Astrocyte of the cerebellum (primary cell): ENCODE data around the gene WDR88.

Experiments used
- DNase-seq: peaks from one replicate; pipeline ENCODE4 v3.0.0-alpha.2; 2011; ENCODE audit warnings: low read depth
- H3K4me3 ChIP-seq: 2 replicates; pipeline ENCODE4 v1.5.1; 2011; ENCODE audit warnings: mild to moderate bottlenecking, low read depth, low read length, moderate library complexity
- in situ Hi-C: cut with HindIII; loops from 2 replicates; pipeline ENCODE4 v1.10.0; 2017; ENCODE audit warnings: low sequenced_read_pairs
- TF ChIP-seq, protein P1 (sequence below): IDR thresholded peaks from 2 replicates; pipeline ENCODE4 v1.5.1; 2012; ENCODE audit warnings: low read length, low read depth, moderate library complexity, mild to moderate bottlenecking; ENCODE audit errors: missing control alignments

WDR88 gene

DNA sequence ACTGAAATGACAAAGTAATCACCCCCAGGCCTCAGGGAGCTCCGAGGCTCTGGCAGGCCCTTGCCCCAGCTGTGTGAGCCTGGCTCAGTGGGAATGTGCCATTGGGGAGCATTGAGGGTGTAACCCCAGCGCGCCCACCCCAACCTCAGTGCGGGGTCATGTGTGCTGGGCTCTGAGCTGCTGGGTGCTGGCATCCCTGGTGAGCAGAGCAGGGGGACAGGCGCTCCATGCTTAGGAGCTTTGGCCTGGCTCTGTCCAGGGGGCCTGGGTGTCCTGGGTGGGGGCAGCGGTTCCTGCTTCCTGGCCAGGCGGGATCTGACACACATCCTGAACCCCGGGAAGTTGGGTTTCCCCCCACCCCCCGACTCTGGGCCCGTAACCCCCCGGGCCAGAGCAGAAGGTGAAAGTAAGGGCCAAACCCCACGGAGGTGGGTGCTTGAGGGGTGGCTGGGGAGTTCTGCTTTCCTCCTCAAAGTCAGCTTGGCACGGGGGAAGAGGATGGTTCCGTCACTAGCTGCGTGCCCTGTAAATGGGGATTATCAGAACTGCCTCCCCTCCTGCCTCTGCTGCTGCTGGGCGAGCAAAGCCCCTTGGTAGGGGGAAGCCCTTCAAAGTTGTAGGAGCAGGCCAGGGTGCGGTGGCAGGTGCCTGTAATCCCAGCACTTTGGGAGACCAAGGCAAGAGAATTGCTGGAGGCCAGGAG lies 63.9 kb downstream of the WDR88 start:
- H3K4me3 ChIP-seq, result peak overlapping the region; percentile 57
- DNase-seq, result no peak
- TF ChIP-seq, protein P1, sequence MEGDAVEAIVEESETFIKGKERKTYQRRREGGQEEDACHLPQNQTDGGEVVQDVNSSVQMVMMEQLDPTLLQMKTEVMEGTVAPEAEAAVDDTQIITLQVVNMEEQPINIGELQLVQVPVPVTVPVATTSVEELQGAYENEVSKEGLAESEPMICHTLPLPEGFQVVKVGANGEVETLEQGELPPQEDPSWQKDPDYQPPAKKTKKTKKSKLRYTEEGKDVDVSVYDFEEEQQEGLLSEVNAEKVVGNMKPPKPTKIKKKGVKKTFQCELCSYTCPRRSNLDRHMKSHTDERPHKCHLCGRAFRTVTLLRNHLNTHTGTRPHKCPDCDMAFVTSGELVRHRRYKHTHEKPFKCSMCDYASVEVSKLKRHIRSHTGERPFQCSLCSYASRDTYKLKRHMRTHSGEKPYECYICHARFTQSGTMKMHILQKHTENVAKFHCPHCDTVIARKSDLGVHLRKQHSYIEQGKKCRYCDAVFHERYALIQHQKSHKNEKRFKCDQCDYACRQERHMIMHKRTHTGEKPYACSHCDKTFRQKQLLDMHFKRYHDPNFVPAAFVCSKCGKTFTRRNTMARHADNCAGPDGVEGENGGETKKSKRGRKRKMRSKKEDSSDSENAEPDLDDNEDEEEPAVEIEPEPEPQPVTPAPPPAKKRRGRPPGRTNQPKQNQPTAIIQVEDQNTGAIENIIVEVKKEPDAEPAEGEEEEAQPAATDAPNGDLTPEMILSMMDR, result no peak
- in situ Hi-C loops, result no loop called here

DNA sequence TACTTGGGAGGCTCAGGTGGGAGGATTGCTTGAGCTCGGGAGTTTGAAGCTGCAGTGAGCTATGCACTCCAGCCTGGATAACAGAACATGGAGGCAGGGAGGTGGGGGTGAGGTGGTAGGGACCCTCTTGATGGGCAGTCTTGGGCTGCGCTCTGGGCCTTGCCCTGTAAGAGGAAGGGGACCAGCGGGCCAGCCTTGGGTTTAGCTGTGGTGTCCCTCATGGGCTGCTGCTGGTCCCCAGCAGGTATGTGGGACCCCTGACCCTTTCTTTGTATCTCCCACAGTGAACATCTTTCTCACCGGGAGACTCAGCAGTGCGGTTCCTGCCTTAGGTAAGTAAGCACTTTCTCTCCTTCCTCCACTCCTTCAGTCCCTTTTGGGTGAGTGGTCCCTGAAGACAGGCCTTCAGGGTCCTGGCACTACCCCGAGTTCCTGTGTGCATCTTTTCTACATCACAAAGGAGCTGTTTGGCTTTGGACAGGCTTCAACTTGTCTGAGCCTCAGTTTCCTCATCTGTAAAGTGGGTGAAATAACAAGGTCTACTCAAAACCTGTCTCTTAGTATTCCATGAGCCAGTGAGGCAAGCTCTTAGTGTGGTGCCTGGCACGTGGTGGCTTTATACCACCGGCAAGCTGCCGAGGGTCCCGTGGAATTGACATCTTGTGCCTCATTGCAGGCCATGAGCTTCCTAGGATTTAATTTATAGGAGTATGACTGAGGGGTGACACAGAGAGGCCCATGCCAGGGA lies 64.7 kb downstream of the WDR88 start:
- TF ChIP-seq, protein P1, result no peak
- in situ Hi-C loops, result no loop called here
- no peak overlapping the region for H3K4me3 ChIP-seq
- DNase-seq, result no peak

DNA sequence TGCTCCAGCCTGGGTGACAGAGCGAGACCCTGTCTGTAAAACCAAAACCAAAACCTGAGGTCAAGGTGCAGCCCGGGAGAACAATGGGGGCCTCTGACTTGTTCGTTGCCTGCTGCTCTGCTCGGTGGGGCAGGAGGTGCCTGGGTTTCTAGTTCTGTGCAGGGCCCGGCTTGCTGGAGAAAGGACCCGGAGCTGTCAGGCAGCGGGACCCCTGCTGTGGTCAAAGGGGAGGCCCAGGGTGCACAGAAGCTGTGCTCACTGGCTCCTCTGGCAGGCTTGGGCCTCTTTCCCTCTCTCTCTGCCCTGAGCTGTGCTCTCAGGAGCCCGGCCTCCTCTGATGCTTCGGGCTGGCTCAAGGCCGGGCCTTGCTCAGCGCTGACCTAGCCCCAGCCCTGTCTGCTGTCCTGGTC lies 65.7 kb downstream of the WDR88 start:
- in situ Hi-C loops, result no loop called here
- no peak overlapping the region for H3K4me3 ChIP-seq
- DNase-seq, result no peak
- TF ChIP-seq, protein P1, result no peak

DNA sequence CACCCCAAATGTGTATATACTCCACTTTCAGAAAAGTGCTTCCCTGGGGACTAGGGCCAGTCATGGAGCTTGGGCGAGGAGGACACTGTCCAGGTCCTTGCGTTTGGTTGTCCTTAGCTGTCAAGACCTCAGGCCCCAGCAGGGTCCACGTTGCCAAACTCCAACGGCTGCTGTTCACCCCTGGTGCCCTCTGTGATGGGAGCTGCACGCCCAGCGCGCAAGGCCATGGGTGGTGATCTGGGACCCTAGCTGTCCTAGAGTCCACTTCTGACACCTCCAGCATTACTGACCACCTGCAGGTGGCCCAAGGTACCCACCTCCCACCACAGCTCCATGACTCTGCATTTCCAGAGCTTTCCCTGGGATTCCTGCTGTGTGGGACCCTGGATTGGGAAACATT lies 66.3 kb downstream of the WDR88 start:
- TF ChIP-seq, protein P1, result no peak
- in situ Hi-C loops, result no loop called here
- DNase-seq, result no peak
- no peak overlapping the region for H3K4me3 ChIP-seq

DNA sequence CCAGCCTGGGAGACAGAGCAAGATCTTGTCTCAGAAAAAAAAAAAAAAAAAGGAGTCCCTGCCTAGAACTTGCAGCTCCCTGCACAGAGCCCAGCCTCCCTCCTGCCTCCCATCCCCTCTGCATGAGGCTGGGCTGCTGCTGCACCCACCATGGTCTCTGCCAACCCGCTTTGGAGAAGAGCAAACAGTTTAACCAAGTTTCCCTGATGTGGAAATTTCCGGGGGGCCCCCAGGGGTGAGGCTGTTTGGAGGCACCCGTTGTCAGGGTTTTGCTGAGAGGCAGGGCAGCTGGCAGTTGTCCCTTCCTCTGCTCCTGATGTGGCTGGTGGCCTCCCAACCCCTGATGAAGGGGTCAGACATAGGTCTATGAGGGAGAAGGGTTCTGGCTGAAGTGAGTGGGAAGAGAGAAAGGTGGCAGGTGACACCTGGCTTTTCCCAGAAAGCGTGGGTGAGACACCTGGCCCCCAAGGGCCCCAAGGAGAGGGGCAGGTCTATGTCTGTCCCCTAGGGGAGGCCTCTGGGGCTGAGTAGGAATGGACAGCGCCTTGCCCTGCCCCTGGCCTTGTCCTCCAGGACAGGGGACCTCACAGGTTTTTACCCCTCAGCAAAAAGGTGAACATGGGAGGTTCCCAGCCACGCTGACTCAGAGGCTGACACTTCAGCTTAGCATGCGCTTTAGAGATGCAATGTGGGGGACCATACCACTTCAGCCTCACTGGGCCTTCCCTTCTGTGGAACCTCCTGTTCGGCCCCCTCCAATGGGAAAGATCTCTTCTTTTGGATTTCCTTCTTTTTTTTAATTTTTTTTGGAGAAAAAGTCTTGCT lies 67.7 kb downstream of the WDR88 start:
- no peak overlapping the region for H3K4me3 ChIP-seq
- in situ Hi-C loops, result no loop called here

DNA sequence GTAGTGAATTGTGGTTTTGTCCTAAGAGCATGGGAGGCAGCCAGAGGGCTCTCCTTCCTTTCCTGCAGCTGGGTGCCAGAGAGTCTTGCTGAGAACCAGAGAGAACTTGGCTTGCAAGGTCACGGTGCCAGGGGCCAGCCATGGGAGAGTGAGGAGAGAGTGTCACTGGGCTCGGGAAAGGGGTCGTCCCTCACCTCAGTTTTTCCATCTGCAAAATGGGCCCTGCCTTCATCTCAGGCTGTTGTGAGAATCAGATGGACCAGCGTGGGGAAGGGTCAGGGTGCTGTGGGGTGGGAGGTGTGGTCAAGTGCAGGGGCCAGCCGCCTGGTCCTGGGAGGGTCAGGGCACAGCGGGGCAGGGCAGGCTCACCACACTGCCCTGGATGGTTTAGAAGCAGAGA lies 69.6 kb downstream of the WDR88 start:
- TF ChIP-seq, protein P1, result no peak
- H3K4me3 ChIP-seq, result no peak overlapping the region
- no peak for DNase-seq
- in situ Hi-C loops, result no loop called here

More for the DNA sequence above, 67.7 kb downstream of the WDR88 start:
- TF ChIP-seq, protein P1, result no peak
- no peak for DNase-seq
